DMS 273 (cell line): ENCODE data around the gene IL1RN.
"Not testable (repeated sequence)": the region's sequence is repeated elsewhere in the genome, so short reads cannot be mapped to it uniquely, and the experiment has no call there.

ENCODE experiments used
- DNase-seq: peaks from one replicate; lab custom pipeline; 2025; ENCODE audit not compliant: unreplicated experiment; lab: John Stamatoyannopoulos, UW

IL1RN gene, protein sequence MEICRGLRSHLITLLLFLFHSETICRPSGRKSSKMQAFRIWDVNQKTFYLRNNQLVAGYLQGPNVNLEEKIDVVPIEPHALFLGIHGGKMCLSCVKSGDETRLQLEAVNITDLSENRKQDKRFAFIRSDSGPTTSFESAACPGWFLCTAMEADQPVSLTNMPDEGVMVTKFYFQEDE

GRCh38 chr2:113126845-113127645, at the start of gene IL1RN:
Gene IL1RN, plus strand, starts transcription at chr2:113127598. Its CDS starts 27 bp downstream, at chr2:113127625.
- DNase-seq, result no peak

DNA sequence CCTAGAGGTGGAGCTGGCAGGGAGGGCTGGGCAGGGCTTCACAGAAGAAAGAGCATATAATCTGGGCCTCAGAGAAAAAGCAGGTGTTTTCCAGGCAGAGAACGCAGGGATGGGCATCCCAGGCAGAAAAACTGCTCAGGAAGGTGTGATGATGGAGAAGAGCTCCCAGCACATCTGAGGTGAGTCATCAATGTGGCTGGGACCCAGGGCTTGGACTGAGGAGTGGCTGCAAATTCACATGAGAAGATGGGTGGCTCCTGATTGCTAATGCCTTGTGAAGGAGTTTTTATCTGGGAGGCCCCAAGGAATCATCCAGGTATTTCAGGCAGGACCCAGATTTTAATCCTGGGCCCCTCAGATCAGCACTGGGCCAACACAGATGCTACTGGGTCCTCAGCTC, 49.5 kb upstream of the IL1RN start:
- DNase-seq, result no peak

GRCh38 chr2:113078350-113078839, 49.0 kb upstream of the IL1RN start:
- no peak for DNase-seq

DNA sequence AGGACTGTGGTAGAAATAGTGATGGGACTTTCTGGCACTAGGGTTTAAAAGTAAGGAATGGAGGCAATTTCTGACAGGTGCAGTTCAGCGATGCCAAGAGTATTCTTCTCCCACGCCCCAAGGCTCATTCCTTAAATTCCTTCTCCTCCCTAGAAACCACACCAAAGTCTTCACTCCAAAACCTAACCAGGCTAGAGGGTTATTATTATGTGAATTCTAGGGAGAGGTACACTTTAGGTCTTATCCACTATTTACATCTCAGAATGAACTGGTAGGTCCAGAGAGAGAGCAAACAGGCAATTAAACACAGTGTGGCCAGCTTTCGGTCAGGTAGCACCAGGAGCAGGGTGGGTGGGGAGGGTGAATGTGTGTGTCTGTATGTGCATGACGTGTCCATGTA, 48.3 kb upstream of the IL1RN start:
- DNase-seq, result no peak

DNA sequence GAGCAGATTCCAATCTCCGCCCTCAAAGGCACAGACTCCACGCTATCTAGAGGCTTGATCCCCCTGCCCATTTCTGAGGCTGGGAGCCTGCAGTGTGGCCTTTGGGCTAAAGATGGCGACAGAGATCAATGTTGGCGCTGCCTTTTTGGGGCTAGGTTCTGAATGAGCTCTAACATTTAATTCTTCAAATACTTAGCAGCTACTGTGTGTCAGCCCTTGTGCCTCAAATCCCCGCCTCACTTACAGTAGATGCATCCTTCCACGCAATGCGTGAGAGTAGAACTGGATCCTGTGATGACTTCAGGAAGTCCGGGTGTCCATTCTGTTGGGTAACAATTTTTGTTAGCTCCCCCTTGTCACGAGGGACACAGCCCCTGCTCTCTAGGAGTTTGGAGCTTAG, 47.3 kb upstream of the IL1RN start:
- DNase-seq, result peak; percentile 64

GRCh38 chr2:113081488-113082210, 45.7 kb upstream of the IL1RN start:
- DNase-seq, result no peak

- DNase-seq, result no peak
These were observed 44.1 kb upstream of the IL1RN start for GRCh38 chr2:113083296-113083695.

GRCh38 chr2:113084249-113085000, 43.0 kb upstream of the IL1RN start:
- DNase-seq, result peak; percentile 24

GRCh38 chr2:113085542-113085941, 41.9 kb upstream of the IL1RN start:
- no peak for DNase-seq

DNA sequence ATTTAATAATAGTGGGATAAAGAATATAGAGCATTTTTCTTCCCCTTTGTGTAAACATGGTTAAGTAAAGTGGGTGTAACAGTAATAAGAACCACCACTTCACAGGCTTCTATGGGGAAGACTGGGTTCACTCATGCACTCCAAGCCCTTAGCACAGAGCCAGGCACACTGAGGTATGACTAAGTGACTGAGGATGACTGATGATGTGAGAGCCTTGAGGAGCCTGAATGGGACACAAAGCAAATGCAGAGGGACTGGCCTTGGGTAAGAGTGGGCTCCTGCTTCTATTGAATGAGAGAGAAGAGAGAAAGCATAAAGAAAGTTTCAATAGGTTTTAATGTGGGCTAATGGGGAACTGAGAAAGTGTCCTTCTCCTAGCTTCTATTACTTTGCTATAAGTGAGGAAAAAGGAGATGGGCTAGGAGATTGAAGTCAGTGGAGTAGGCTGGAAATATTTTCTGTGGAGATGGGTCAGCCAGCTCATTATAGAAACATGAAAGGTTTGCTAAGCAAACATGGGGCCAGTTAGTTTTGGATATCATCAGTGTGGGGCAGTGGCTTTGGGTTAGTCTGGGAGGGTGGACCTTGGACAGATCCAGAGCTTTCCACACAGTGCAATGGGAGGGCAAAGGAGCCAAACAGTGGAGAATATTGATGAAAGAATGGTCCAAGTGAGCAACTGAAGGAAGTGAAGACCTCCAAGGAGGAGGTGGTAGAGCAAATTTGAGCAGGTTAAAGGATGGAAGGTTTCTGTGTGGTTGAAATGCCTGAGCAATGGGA, 39.0 kb upstream of the IL1RN start:
- no peak for DNase-seq

GRCh38 chr2:113089916-113090315, 37.5 kb upstream of the IL1RN start:
- DNase-seq, result no peak

- no peak for DNase-seq
These were observed 36.0 kb upstream of the IL1RN start for GRCh38 chr2:113091231-113091896.

DNA sequence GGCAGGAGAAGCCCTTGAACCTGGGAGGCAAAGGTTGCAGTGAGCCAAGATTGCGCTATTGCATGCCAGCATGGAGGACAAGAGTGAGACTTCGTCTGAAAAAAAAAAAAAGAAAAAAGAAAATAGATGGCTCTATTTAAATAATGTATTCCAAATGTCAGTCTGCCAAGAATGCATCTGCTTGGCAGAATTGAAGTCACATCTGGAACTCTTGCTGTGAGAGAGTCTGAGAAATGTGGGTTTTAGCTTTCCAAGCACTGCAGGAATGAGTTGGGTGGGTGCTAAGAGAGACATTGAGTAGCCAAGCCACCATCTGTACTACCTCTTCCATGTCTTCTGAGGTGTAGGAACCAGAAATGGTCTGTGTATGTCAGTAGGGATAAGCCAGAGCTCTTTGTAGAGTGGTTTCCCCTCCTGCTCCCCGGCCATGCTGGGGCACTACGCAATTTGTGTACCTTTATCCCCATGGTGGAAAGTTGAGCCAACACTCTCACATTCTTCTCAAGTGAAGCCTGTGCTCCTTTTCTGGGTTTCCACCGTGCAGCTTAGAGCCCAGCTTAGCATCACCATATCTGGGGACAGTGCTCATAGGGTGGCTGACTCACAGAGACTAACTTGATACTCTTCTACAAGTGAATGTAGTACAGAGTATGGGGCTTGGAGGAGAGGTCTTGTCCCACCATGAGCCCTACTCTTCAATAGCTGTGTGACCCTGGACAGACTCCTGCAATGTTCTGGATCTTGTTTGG, 34.4 kb upstream of the IL1RN start:
- no peak for DNase-seq

- DNase-seq, result no peak
These were observed 33.8 kb upstream of the IL1RN start for GRCh38 chr2:113093613-113093977.

DNA sequence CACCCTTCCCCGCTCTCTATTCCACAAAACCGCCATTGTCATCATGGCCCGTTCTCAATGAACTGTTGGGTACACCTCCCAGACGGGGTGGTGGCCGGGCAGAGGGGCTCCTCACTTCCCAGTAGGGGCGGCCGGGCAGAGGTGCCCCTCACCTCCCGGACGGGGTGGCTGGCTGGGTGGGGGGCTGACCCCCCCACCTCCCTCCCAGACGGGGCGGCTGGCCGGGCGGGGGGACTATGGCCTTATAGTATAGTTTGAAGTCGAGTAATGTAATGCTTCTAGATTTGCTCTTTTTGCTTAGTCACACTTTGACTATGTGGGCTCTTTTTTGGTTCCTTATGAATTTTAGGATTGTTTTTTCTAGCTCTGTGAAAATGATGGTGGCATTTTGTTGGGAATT, 31.1 kb upstream of the IL1RN start:
- DNase-seq, result not testable (repeated sequence)

DNA sequence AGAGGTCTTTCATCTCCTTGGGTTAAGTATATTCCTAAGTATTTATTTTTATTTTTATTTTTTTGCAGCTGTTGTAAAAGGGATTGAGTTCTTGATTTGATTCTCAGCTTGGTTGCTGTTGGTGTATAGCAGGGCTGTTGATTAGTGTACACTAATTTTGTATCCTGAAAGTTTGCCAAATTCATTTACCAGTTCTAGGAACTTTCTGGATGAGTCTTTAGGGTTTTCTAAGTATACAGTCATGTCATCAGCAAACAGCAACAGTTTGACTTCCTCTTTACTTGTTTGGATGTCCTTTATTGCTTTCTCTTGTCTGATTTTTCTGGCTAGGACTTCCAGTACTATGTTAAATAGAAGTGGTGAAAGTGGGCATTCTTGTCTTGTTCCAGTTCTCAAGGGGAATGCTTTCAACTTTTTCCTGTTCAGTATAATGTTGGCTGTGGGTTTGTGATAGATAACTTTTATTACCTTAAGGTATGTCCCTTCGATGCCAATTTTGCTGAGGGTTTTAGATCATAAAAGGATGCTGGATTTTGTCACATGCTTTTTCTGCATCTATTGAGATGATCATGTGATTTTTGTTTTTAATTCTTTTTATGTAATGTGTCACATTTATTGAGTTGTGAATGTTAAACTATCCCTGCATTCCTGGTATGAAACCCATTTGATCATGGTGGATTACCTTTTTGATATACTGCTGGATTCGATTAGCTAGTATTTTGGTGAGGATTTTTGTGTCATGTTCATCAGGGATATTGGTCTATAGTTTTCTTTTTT, 30.4 kb upstream of the IL1RN start:
- not testable (repeated sequence) for DNase-seq

DNA sequence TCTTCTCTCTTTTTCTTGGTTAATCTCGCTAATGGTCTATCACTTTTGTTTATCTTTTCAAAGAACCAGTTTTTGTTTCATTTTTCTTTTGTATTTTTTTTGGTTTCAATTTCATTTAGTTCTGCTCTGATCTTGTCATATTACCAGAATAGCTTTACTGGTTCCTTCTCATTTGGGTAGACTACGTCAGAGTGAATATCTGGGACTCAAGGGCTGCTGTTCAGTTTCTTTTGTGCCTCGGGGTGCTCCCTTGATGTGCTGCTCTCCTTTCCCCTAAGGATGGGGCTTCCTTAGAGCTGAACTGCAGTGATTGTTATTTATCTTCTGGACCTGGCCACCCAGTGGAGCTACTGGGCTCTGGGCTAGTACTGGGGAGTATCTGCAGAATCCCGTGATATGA, 29.4 kb upstream of the IL1RN start:
- DNase-seq, result no peak

DNA sequence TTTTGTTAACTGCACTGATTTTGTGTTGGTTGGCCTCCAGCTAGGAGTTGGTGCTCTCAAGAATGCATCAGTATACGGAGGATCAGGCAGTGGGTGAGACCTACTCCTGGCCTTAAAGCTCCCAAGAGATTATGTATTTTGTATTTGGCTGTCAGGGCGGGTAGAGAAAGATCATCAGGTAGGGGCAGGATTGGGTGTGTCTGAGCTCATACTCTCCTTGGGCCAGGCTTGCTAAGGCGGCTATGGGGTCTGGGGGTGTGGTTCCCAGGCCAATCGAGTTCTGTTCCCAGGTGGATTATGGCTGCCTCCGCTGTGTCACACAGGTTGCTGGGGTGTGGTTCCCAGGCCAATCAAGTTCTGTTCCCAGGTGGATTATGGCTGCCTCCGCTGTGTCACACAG, 28.9 kb upstream of the IL1RN start:
- no peak for DNase-seq
